ENCODE results near the gene SYNGR3. TPM values are rescaled to one million over a fixed set of nuclear protein-coding genes. Genes with fewer than 3 reads are reported as not detected.

The SYNGR3 gene
- total RNA-seq, 2 donors from 2014 or later: 4.0 to 16.1 TPM

- H3K27ac ChIP-seq: peak overlapping the region; percentile 72 to 82
- intact Hi-C loops (cut with DNase I): loop anchor here (10.0 kb wide), 1 partner anchor 216 kb away; no protein-coding TSS in a partner anchor
- H3K4me1 ChIP-seq (replicated peaks): peaks cover 17% of the 10 kb centered on the region
- DNase-seq (ENCODE audit: low spot score): no peak
- no peaks in the 10 kb centered on the region for H3K9me3 ChIP-seq
- 75% methylated on average over 18 of the region's 18 CpGs for WGBS
- no peaks in the 10 kb centered on the region for H3K27me3 ChIP-seq (replicated peaks; ENCODE audit: insufficient read depth)
- H3K36me3 ChIP-seq: no peaks in the 10 kb centered on the region
- TF ChIP-seq, protein P1, sequence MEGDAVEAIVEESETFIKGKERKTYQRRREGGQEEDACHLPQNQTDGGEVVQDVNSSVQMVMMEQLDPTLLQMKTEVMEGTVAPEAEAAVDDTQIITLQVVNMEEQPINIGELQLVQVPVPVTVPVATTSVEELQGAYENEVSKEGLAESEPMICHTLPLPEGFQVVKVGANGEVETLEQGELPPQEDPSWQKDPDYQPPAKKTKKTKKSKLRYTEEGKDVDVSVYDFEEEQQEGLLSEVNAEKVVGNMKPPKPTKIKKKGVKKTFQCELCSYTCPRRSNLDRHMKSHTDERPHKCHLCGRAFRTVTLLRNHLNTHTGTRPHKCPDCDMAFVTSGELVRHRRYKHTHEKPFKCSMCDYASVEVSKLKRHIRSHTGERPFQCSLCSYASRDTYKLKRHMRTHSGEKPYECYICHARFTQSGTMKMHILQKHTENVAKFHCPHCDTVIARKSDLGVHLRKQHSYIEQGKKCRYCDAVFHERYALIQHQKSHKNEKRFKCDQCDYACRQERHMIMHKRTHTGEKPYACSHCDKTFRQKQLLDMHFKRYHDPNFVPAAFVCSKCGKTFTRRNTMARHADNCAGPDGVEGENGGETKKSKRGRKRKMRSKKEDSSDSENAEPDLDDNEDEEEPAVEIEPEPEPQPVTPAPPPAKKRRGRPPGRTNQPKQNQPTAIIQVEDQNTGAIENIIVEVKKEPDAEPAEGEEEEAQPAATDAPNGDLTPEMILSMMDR (IDR thresholded peaks at IDR 0.05): no peak
- no peak for TF ChIP-seq POLR2A (IDR thresholded peaks at IDR 0.05)
- no peak for TF ChIP-seq POLR2AphosphoS5 (IDR thresholded peaks at IDR 0.05)
- peak overlapping the region in 1 of 2 donors; percentile 86 for H3K4me3 ChIP-seq
These were observed 39.0 kb downstream of the SYNGR3 start for GRCh38 chr16:2028620-2029220.

- TF ChIP-seq, protein P1 (IDR thresholded peaks at IDR 0.05): no peak
- TF ChIP-seq POLR2A (IDR thresholded peaks at IDR 0.05) (no peak), POLR2AphosphoS5 (IDR thresholded peaks at IDR 0.05) (no peak)
- intact Hi-C loops (cut with DNase I): loop anchor here (10.0 kb wide), 1 partner anchor 215 kb away; no protein-coding TSS in a partner anchor
- peak overlapping the region in 1 of 2 donors; percentile 86 for H3K4me3 ChIP-seq
- no peaks in the 10 kb centered on the region for H3K27me3 ChIP-seq (replicated peaks; ENCODE audit: insufficient read depth)
- WGBS: 85% methylated on average over 20 of the region's 22 CpGs
- no peaks in the 10 kb centered on the region for H3K9me3 ChIP-seq
- no peaks in the 10 kb centered on the region for H3K36me3 ChIP-seq
- peak overlapping the region in 1 of 2 donors; percentile 82 for H3K27ac ChIP-seq
- H3K4me1 ChIP-seq (replicated peaks): peaks cover 21% of the 10 kb centered on the region
- DNase-seq (ENCODE audit: low spot score): no peak
These were observed 39.6 kb downstream of the SYNGR3 start for GRCh38 chr16:2029350-2029749.

- no peaks in the 10 kb centered on the region for H3K36me3 ChIP-seq
- no peak for TF ChIP-seq POLR2AphosphoS5 (IDR thresholded peaks at IDR 0.05)
- TF ChIP-seq, protein P1 (IDR thresholded peaks at IDR 0.05): no peak
- no peaks in the 10 kb centered on the region for H3K27me3 ChIP-seq (replicated peaks; ENCODE audit: insufficient read depth)
- WGBS: 87% methylated on average over 11 of the region's 11 CpGs
- no peak for DNase-seq (ENCODE audit: low spot score)
- no peak overlapping the region for H3K4me3 ChIP-seq
- intact Hi-C loops (cut with DNase I): no loop called here
- H3K9me3 ChIP-seq: no peaks in the 10 kb centered on the region
- peaks cover 25% of the 10 kb centered on the region for H3K4me1 ChIP-seq (replicated peaks)
- peak overlapping the region in 1 of 2 donors; percentile 62 for H3K27ac ChIP-seq
These were observed 40.3 kb downstream of the SYNGR3 start for GRCh38 chr16:2030036-2030435.

- no peaks in the 10 kb centered on the region for H3K27me3 ChIP-seq (replicated peaks; ENCODE audit: insufficient read depth)
- WGBS: 58% methylated on average over 10 of the region's 11 CpGs
- peak overlapping the region; percentile 42 to 62 for H3K27ac ChIP-seq
- TF ChIP-seq POLR2A (IDR thresholded peaks at IDR 0.05) (no peak), POLR2AphosphoS5 (IDR thresholded peaks at IDR 0.05) (no peak)
- TF ChIP-seq, protein P1 (IDR thresholded peaks at IDR 0.05): no peak
- no peaks in the 10 kb centered on the region for H3K36me3 ChIP-seq
- no peak overlapping the region for H3K4me3 ChIP-seq
- DNase-seq (ENCODE audit: low spot score): no peak
- peaks cover 36% of the 10 kb centered on the region for H3K4me1 ChIP-seq (replicated peaks)
- no peaks in the 10 kb centered on the region for H3K9me3 ChIP-seq
- intact Hi-C loops (cut with DNase I): no loop called here
These were observed 41.4 kb downstream of the SYNGR3 start for GRCh38 chr16:2031081-2031577.

Data from prostate gland (tissue), 2 donors.